Thymus (tissue), 11 donors: ENCODE measurements around the gene MMP1. TPM values are rescaled to one million over a fixed set of nuclear protein-coding genes. Genes with fewer than 3 reads are reported as not detected.

Experiments used
- DNase-seq, 9 donors: peaks; one replicate each; pipeline ENCODE4 v3.0.0-alpha.2; 2013; ENCODE audit warnings: low spot score in 9 of 9, low read depth in 6 of 9, missing footprints in 1 of 9
- H3K27ac ChIP-seq, 2 donors: one replicate each; pipeline ENCODE4 v1.5.1; 2013; ENCODE audit warnings: control low read depth in 1 of 2, low read depth in 1 of 2, low read length in 1 of 2, mild to moderate bottlenecking in 1 of 2, moderate library complexity in 1 of 2
- H3K27me3 ChIP-seq, 2 donors: one replicate each; pipeline ENCODE4 v1.5.1; 2013; ENCODE audit warnings: low read length in 1 of 2; ENCODE audit not compliant: control insufficient read depth in 2 of 2, insufficient read depth in 1 of 2
- H3K36me3 ChIP-seq, 2 donors: one replicate each; pipeline ENCODE4 v1.5.1; 2013; ENCODE audit warnings: low read length in 1 of 2, mild to moderate bottlenecking in 1 of 2, moderate library complexity in 1 of 2; ENCODE audit not compliant: control insufficient read depth in 2 of 2, insufficient read depth in 2 of 2
- H3K4me1 ChIP-seq, 2 donors: one replicate each; pipeline ENCODE4 v1.5.1; 2013; ENCODE audit warnings: low read length in 2 of 2; ENCODE audit not compliant: control insufficient read depth in 2 of 2, insufficient read depth in 2 of 2
- H3K4me3 ChIP-seq, 2 donors: one replicate each; pipeline ENCODE4 v1.5.1; 2013; ENCODE audit warnings: low read length in 2 of 2, control low read depth in 1 of 2, mild to moderate bottlenecking in 1 of 2
- H3K9me3 ChIP-seq, 2 donors: one replicate each; pipeline ENCODE4 v1.5.1; 2013; ENCODE audit warnings: low read length in 1 of 2, mild to moderate bottlenecking in 1 of 2; ENCODE audit not compliant: control insufficient read depth in 2 of 2, insufficient read depth in 1 of 2
- whole genome bisulfite sequencing: extraction: QIAGEN DNeasy Blood & Tissue Kit; methylation state at CpG from one replicate; pipeline ENCODE4 v1.1.7; 2013; 5-methylcytosine and 5-hydroxymethylcytosine counted together
- polyA plus RNA-seq: library from polyadenylated mRNA; stranded (reverse); fragments of 200-250 nt; gene quantifications from one replicate; pipeline ENCODE4 v1.2.3, GENCODE V29; 2013
- total RNA-seq: library from RNA; stranded (reverse); fragments of 120-200 nt; gene quantifications from one replicate; pipeline ENCODE4 v1.2.4, GENCODE V29; 2013
- donor health status: healthy.

MMP1 gene
- total and polyA plus RNA-seq, 2 donors, result 1.8 to 2.5 TPM

- 21% methylated on average over 3 of the region's 3 CpGs for WGBS
- no peaks in the 10 kb centered on the region for H3K27me3 ChIP-seq
- no peak for DNase-seq
- no peaks in the 10 kb centered on the region for H3K36me3 ChIP-seq
- no peak overlapping the region for H3K27ac ChIP-seq
- H3K4me1 ChIP-seq, result no peaks in the 10 kb centered on the region
- peaks cover 0 to 3% of the 10 kb centered on the region in 2 donors for H3K9me3 ChIP-seq
- no peak overlapping the region for H3K4me3 ChIP-seq
Measured at GRCh38 chr11:102810950-102811660, 13.1 kb upstream of the MMP1 start.

- Histone ChIP-seq H3K4me1 (no peaks in the 10 kb centered on the region), H3K27ac (no peak overlapping the region), H3K36me3 (no peaks in the 10 kb centered on the region), H3K4me3 (no peak overlapping the region), H3K9me3 (peaks cover 0 to 3% of the 10 kb centered on the region in 2 donors), H3K27me3 (no peaks in the 10 kb centered on the region)
- DNase-seq, result no peak
- 89% methylated on average over 2 of the region's 2 CpGs for WGBS
Measured at GRCh38 chr11:102809971-102810370, 12.0 kb upstream of the MMP1 start.

GRCh38 chr11:102807921-102808320 lies 10.0 kb upstream of the MMP1 start:
- WGBS, result 51% methylated on average over 19 of the region's 19 CpGs
- H3K27me3 ChIP-seq, result no peaks in the 10 kb centered on the region
- H3K4me1 ChIP-seq, result no peaks in the 10 kb centered on the region
- no peak overlapping the region for H3K4me3 ChIP-seq
- H3K36me3 ChIP-seq, result no peaks in the 10 kb centered on the region
- H3K9me3 ChIP-seq, result peaks cover 0 to 3% of the 10 kb centered on the region in 2 donors
- peak in 1 of 9 donors; percentile 11 for DNase-seq
- no peak overlapping the region for H3K27ac ChIP-seq

GRCh38 chr11:102806296-102806695 lies 8.3 kb upstream of the MMP1 start:
- no peak for DNase-seq
- H3K4me1 ChIP-seq, result no peaks in the 10 kb centered on the region
- H3K27ac ChIP-seq, result no peak overlapping the region
- no peaks in the 10 kb centered on the region for H3K36me3 ChIP-seq
- no peak overlapping the region for H3K4me3 ChIP-seq
- WGBS, result 95% methylated on average over 3 of the region's 3 CpGs
- no peaks in the 10 kb centered on the region for H3K27me3 ChIP-seq
- peaks cover 0 to 3% of the 10 kb centered on the region in 2 donors for H3K9me3 ChIP-seq

- Histone ChIP-seq H3K4me1 (no peaks in the 10 kb centered on the region), H3K27me3 (no peaks in the 10 kb centered on the region), H3K36me3 (no peaks in the 10 kb centered on the region), H3K4me3 (no peak overlapping the region), H3K27ac (no peak overlapping the region), H3K9me3 (no peaks in the 10 kb centered on the region)
- 20% methylated on average over 2 of the region's 2 CpGs for WGBS
- DNase-seq, result peak in 1 of 9 donors; percentile 19
Measured at GRCh38 chr11:102802341-102802740, 4.4 kb upstream of the MMP1 start.

- Histone ChIP-seq H3K4me1 (no peaks in the 10 kb centered on the region), H3K4me3 (no peak overlapping the region), H3K27ac (no peak overlapping the region), H3K27me3 (no peaks in the 10 kb centered on the region), H3K36me3 (no peaks in the 10 kb centered on the region), H3K9me3 (no peaks in the 10 kb centered on the region)
- no peak for DNase-seq
- WGBS, result 87% methylated on average over 4 of the region's 4 CpGs
Measured at GRCh38 chr11:102800767-102801166, 2.8 kb upstream of the MMP1 start.

- no peak overlapping the region for H3K27ac ChIP-seq
Measured at GRCh38 chr11:102799681-102800340, 1.9 kb upstream of the MMP1 start.

GRCh38 chr11:102794382-102794781 lies 3.6 kb downstream of the MMP1 start:
- Histone ChIP-seq H3K27ac (no peak overlapping the region), H3K9me3 (no peaks in the 10 kb centered on the region), H3K27me3 (no peaks in the 10 kb centered on the region), H3K4me1 (no peaks in the 10 kb centered on the region), H3K36me3 (no peaks in the 10 kb centered on the region), H3K4me3 (no peak overlapping the region)
- DNase-seq, result peak in 1 of 9 donors; percentile 18

More at GRCh38 chr11:102799681-102800340, 1.9 kb upstream of the MMP1 start:
- no peak overlapping the region for H3K4me3 ChIP-seq
- H3K4me1 ChIP-seq, result no peaks in the 10 kb centered on the region
- 88% methylated on average over 6 of the region's 6 CpGs for WGBS
- H3K27me3 ChIP-seq, result no peaks in the 10 kb centered on the region
- no peaks in the 10 kb centered on the region for H3K9me3 ChIP-seq
- H3K36me3 ChIP-seq, result no peaks in the 10 kb centered on the region
- DNase-seq, result no peak

GRCh38 chr11:102793677-102794290 lies 4.2 kb downstream of the MMP1 start:
- H3K27ac ChIP-seq, result no peak overlapping the region
- no peak for DNase-seq
- WGBS, result 95% methylated on average over 6 of the region's 6 CpGs
- H3K27me3 ChIP-seq, result no peaks in the 10 kb centered on the region
- H3K4me3 ChIP-seq, result no peak overlapping the region
- no peaks in the 10 kb centered on the region for H3K9me3 ChIP-seq
- H3K4me1 ChIP-seq, result no peaks in the 10 kb centered on the region
- no peaks in the 10 kb centered on the region for H3K36me3 ChIP-seq
